HepG2 (cell line): Measurements from ENCODE around the gene SCN9A. TPM values are rescaled to one million over a fixed set of nuclear protein-coding genes. Genes with fewer than 3 reads are reported as not detected.

Experiments used
- ATAC-seq: fragments of 200-7000 bp; cut with Tn5 transposase; 3 replicates; pipeline ENCODE4 v1.9.1; 2020; ENCODE audit warnings: mild to moderate bottlenecking, moderate library complexity
- BruUV-seq: library from RNA; stranded (reverse); fragments of 400-500 nt; replicated peaks from 2 replicates; lab custom pipeline; 2021; lab: Mats Ljungman, UMichigan
- CTCF ChIA-PET: fragments of 300-600 bp; formaldehyde crosslinking; extraction: SDS; loops from one replicate; lab custom pipeline; 2021; ENCODE audit warnings: low total read pairs, inconsistent platforms, low intra/inter-chr PET ratio; lab: Yijun Ruan, JAX
- POLR2A ChIA-PET: fragments of 350-600 bp; sonication (Branson Sonifier 250); formaldehyde crosslinking; loops from one replicate; lab custom pipeline; 2020; ENCODE audit warnings: antibody characterized with exemption, inconsistent platforms; lab: Yijun Ruan, JAX
- DNase-seq: peaks from one replicate; pipeline ENCODE4 v3.0.0-alpha.2; 2015; ENCODE audit warnings: low spot score
- FAIRE-seq: peaks from 3 replicates; lab custom pipeline; 2011; peaks lifted over from hg19 to GRCh38; lab: Jason Lieb, UNC
- H2AFZ ChIP-seq: one replicate; pipeline ENCODE4 v1.6.1; 2011; ENCODE audit warnings: low read length, inconsistent platforms
- H3K27ac ChIP-seq: fragments of 300-600 bp; 3 replicates; pipeline ENCODE4 v1.8.0; 2011; ENCODE audit warnings: mixed run types, mild to moderate bottlenecking, mixed read lengths, low read length, inconsistent platforms; ENCODE audit not compliant: insufficient read depth; ENCODE audit errors: extremely low read length
- H3K27me3 ChIP-seq, 2 experiments: fragments of 200-600 bp in 1 of 2; 2 replicates in 1 of 2; 3 replicates in 1 of 2; pipeline versions ENCODE4 v1.6.0 to v1.8.0; 2011; ENCODE audit warnings: low read length in 2 of 2, mild to moderate bottlenecking in 2 of 2, moderate library complexity in 2 of 2, inconsistent platforms in 1 of 2; ENCODE audit not compliant: insufficient read depth in 2 of 2, control insufficient read depth in 1 of 2
- H3K36me3 ChIP-seq, 2 experiments: fragments of 200-600 bp in 1 of 2; replicated peaks in 1 of 2; 2 replicates in 1 of 2; 3 replicates in 1 of 2; pipeline versions ENCODE4 v1.5.1 to v1.8.0; 2011; ENCODE audit warnings: low read length in 2 of 2, inconsistent platforms in 1 of 2; ENCODE audit not compliant: insufficient read depth in 2 of 2, control insufficient read depth in 1 of 2
- H3K4me1 ChIP-seq: 2 replicates; pipeline ENCODE4 v1.5.1; 2012; ENCODE audit warnings: low read length, inconsistent platforms; ENCODE audit not compliant: insufficient read depth
- H3K4me2 ChIP-seq: 2 replicates; pipeline ENCODE4 v1.6.0; 2011; ENCODE audit warnings: low read depth, low read length, inconsistent platforms
- H3K4me3 ChIP-seq, 3 experiments: fragments of 200-600 bp in 1 of 3; sonication (generic), shearing (Covaris generic) in 1 of 3; replicated peaks in 1 of 3; 2 replicates each; pipeline ENCODE4 v1.5.1; 2011 to 2016; ENCODE audit warnings: low read length in 3 of 3, inconsistent platforms in 2 of 3, low read depth in 2 of 3, mild to moderate bottlenecking in 2 of 3, control low read depth in 1 of 3, mixed read lengths in 1 of 3; ENCODE audit not compliant: insufficient read depth in 1 of 3
- H3K79me2 ChIP-seq: one replicate; pipeline ENCODE4 v1.6.1; 2011; ENCODE audit warnings: low read length, inconsistent platforms; ENCODE audit not compliant: insufficient read depth
- H3K9ac ChIP-seq: 2 replicates; pipeline ENCODE4 v1.6.0; 2011; ENCODE audit warnings: mild to moderate bottlenecking, low read depth, low read length, inconsistent platforms; ENCODE audit not compliant: insufficient read depth
- H3K9me3 ChIP-seq: 2 replicates; pipeline ENCODE4 v1.5.1; 2012; ENCODE audit warnings: mild to moderate bottlenecking, low read length
- H4K20me1 ChIP-seq: 2 replicates; pipeline ENCODE4 v1.6.0; 2011; ENCODE audit warnings: inconsistent platforms, mild to moderate bottlenecking, low read length, moderate library complexity; ENCODE audit not compliant: insufficient read depth
- BHLHE40 ChIP-seq: IDR thresholded peaks from 2 replicates; pipeline ENCODE4 v1.6.1; 2011; ENCODE audit warnings: low read length, improper control_type of control experiment
- GFI1 ChIP-seq: sonication (generic); formaldehyde crosslinking; IDR thresholded peaks from 2 replicates; pipeline ENCODE4 v1.5.0; 2020; ENCODE audit warnings: missing genetic modification reagents, mild to moderate bottlenecking, borderline replicate concordance
- ISX ChIP-seq: sonication (generic); formaldehyde crosslinking; conservative IDR thresholded peaks from 2 replicates; pipeline ENCODE4 v1.5.0; 2020; ENCODE audit warnings: missing genetic modification reagents
- JUNB ChIP-seq: sonication (generic); formaldehyde crosslinking; IDR thresholded peaks from 2 replicates; pipeline ENCODE4 v1.8.0; 2022; ENCODE audit warnings: missing genetic modification reagents, mild to moderate bottlenecking, borderline replicate concordance
- MAFK ChIP-seq, 2 experiments: IDR thresholded peaks in 1 of 2; conservative IDR thresholded peaks in 1 of 2; 2 replicates each; pipeline ENCODE4 v1.6.1; 2011; ENCODE audit warnings: improper control_type of control experiment in 2 of 2, low read length in 2 of 2
- MXD3 ChIP-seq: IDR thresholded peaks from 2 replicates; pipeline ENCODE4 v1.6.1; 2016; ENCODE audit warnings: mild to moderate bottlenecking, missing biosample characterization, missing genetic modification reagents
- MXI1 ChIP-seq: IDR thresholded peaks from 3 replicates; pipeline ENCODE4 v1.6.1; 2012; ENCODE audit warnings: low read depth, low read length, inconsistent platforms, borderline replicate concordance
- REXO4 ChIP-seq: sonication (generic); formaldehyde crosslinking; IDR thresholded peaks from 2 replicates; pipeline ENCODE4 v1.8.0; 2022; ENCODE audit warnings: missing genetic modification reagents, mild to moderate bottlenecking, borderline replicate concordance
- TCF12 ChIP-seq, 2 experiments: fragments of 450-650 bp in 1 of 2; sonication (generic) in 1 of 2; formaldehyde crosslinking in 1 of 2; IDR thresholded peaks; 2 replicates each; pipeline versions ENCODE4 v1.6.1 to v1.8.0; 2017 to 2022; ENCODE audit warnings: antibody characterized with exemption in 1 of 2, mild to moderate bottlenecking in 1 of 2, missing genetic modification reagents in 1 of 2, moderate library complexity in 1 of 2
- ZBTB3 ChIP-seq: sonication (generic); formaldehyde crosslinking; IDR thresholded peaks from 2 replicates; pipeline ENCODE4 v1.4.0; 2020; ENCODE audit warnings: low read depth, mild to moderate bottlenecking, moderate library complexity, missing genetic modification reagents, borderline replicate concordance
- WGBS: methylation state at CpG from one replicate; pipeline ENCODE4 v1.1.6; 2017; ENCODE audit warnings: low lambda C conversion rate; 5-methylcytosine and 5-hydroxymethylcytosine counted together
- in situ Hi-C: cut with HindIII; loops from 2 replicates; pipeline ENCODE4 v1.10.0; 2017; ENCODE audit warnings: low pct_unique_long_range_greater_than_20kb; ENCODE audit not compliant: extremely low pct_ligation_motif_present
- intact Hi-C: fragments of 100-400 bp; cut with micrococcal nuclease; formaldehyde crosslinking; loops from one replicate; pipeline ENCODE4 v1.10.0; 2022; ENCODE audit not compliant: unreplicated experiment
- polyA plus RNA-seq, 8 experiments: library from polyadenylated mRNA; depleted of rRNA in 3 of 8; stranded (reverse) in 7 of 8; unstranded in 1 of 8; fragments of >200 nt; fragmentation: Illumina TruSeq in 4 of 8; extraction: Trizol in 4 of 8; gene quantifications; 2 replicates each; pipeline versions ENCODE4 v1.2.1 to v1.2.3, GENCODE V29; 2011 to 2016; ENCODE audit warnings: low read depth in 4 of 8, missing spikeins in 1 of 8, mixed read lengths in 1 of 8; ENCODE audit not compliant: insufficient read depth in 1 of 8
- total RNA-seq, 5 experiments: library from RNA; depleted of rRNA; stranded (reverse); fragments of >200 nt; fragmentation: Illumina TruSeq; extraction: Trizol; gene quantifications; 2 replicates each; pipeline ENCODE4 v1.2.3, GENCODE V29; 2016; ENCODE audit warnings: low read depth in 1 of 5
- TF ChIP-seq, protein P1 (sequence below): sonication (generic); formaldehyde crosslinking; IDR thresholded peaks from 2 replicates; pipeline ENCODE4 v1.8.0; 2022; ENCODE audit warnings: missing genetic modification reagents, low read depth, mild to moderate bottlenecking, borderline replicate concordance
- TF ChIP-seq, protein P2 (sequence below): sonication (generic); formaldehyde crosslinking; IDR thresholded peaks from 2 replicates; pipeline ENCODE4 v1.9.0; 2021; ENCODE audit warnings: missing genetic modification reagents, mild to moderate bottlenecking, borderline replicate concordance
- TF ChIP-seq, protein P3 (sequence below): sonication (generic); formaldehyde crosslinking; IDR thresholded peaks from 2 replicates; pipeline ENCODE4 v1.8.0; 2022; ENCODE audit warnings: low read depth, missing genetic modification reagents

Gene SCN9A
- total and polyA plus RNA-seq, 2 of the 13 experiments (the other 11 are each of a cell fraction or from before 2014, with no cell fraction given), result 15.3 to 24.3 TPM

DNA sequence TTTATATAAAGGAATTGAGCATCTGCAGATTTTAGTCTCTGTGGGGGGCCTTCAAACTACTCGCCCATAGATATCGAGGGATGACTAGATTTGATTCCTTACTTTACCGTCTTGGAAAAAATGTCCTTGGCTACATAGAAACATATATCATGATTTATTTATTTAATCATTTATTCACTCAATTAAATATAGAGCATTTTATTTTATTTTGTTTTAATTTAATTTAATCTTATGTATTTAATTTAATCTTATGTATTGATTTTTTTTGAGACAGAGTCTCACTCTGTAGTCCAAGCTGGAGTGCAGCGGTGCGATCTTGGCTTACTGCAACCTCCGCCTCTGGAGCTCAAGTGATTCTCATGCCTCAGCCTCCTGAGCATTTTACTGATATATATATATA is 105.4 kb downstream of the SCN9A start:
- 96% methylated on average over 6 of the region's 6 CpGs for WGBS

More for the DNA sequence above, 105.4 kb downstream of the SCN9A start:
- Histone ChIP-seq H3K9ac (no peak overlapping the region), H3K27me3 (no peaks in the 10 kb centered on the region), H3K4me2 (no peak overlapping the region), H3K9me3 (no peaks in the 10 kb centered on the region), H3K36me3 (peaks cover 5 to 6% of the 10 kb centered on the region in 2 experiments; a peak in 3 of 5 replicates), H3K27ac (no peak overlapping the region), H2AFZ (no peak overlapping the region), H4K20me1 (no peaks in the 10 kb centered on the region), H3K79me2 (no peaks in the 10 kb centered on the region), H3K4me3 (no peak overlapping the region), H3K4me1 (no peaks in the 10 kb centered on the region)
- FAIRE-seq, result no peak
- ChIA-PET POLR2A (no interaction called here), CTCF (no interaction called here)
- BruUV-seq, result no TSS peak
- intact Hi-C loops (no loop called here), in situ Hi-C loops (no loop called here)
- no peak for ATAC-seq
- no peak for TF ChIP-seq TCF12 (IDR thresholded peaks at IDR 0.05)
- no peak for TF ChIP-seq TCF12 (CRISPR knock-in tag; IDR thresholded peaks at IDR 0.05)
- no peak for TF ChIP-seq MAFK (conservative IDR thresholded peaks at IDR 0.05 in 1 of 2, IDR thresholded peaks at IDR 0.05 in 1 of 2; ENCODE audit: low read length in 2 of 2)
- TF ChIP-seq, protein P1, sequence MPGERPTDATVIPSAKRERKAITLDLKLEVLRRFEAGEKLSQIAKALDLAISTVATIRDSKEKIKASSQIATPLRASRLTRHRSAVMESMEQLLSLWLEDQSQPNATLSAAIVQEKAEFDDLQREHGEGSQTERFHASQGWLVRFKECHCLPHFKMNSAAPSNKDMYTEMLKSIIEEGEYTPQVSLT, result no peak
- no peak for TF ChIP-seq ZBTB3 (CRISPR knock-in tag)
- TF ChIP-seq, protein P2, sequence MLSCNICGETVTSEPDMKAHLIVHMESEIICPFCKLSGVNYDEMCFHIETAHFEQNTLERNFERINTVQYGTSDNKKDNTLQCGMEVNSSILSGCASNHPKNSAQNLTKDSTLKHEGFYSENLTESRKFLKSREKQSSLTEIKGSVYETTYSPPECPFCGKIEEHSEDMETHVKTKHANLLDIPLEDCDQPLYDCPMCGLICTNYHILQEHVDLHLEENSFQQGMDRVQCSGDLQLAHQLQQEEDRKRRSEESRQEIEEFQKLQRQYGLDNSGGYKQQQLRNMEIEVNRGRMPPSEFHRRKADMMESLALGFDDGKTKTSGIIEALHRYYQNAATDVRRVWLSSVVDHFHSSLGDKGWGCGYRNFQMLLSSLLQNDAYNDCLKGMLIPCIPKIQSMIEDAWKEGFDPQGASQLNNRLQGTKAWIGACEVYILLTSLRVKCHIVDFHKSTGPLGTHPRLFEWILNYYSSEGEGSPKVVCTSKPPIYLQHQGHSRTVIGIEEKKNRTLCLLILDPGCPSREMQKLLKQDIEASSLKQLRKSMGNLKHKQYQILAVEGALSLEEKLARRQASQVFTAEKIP (CRISPR knock-in tag), result no peak
- TF ChIP-seq REXO4, result no peak
- no peak for TF ChIP-seq MXI1
- no peak for TF ChIP-seq GFI1 (CRISPR knock-in tag)
- no peak for TF ChIP-seq MXD3 (CRISPR knock-in tag)
- TF ChIP-seq ISX (CRISPR knock-in tag), result no peak
- TF ChIP-seq, protein P3, sequence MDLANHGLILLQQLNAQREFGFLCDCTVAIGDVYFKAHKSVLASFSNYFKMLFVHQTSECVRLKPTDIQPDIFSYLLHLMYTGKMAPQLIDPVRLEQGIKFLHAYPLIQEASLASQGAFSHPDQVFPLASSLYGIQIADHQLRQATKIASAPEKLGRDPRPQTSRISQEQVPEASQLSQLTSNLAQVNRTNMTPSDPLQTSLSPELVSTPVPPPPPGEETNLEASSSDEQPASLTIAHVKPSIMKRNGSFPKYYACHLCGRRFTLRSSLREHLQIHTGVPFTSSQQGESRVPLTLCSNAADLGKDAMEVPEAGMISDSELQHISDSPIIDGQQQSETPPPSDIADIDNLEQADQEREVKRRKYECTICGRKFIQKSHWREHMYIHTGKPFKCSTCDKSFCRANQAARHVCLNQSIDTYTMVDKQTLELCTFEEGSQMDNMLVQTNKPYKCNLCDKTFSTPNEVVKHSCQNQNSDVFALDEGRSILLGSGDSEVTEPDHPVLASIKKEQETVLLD (CRISPR knock-in tag), result no peak
- TF ChIP-seq BHLHE40, result no peak
- TF ChIP-seq JUNB (CRISPR knock-in tag), result no peak
- no peak for DNase-seq
